Neuronal stem cell (in vitro differentiated cells): ENCODE measurements around the gene HDAC1.
"Not testable (repeated sequence)": the region's sequence is repeated elsewhere in the genome, so short reads cannot be mapped to it uniquely, and the experiment has no call there.

Source experiments
- DNase-seq: peaks from one replicate; pipeline ENCODE4 v3.0.0-alpha.2; 2013; ENCODE audit warnings: low spot score
- H2AFZ ChIP-seq: one replicate; pipeline ENCODE4 v1.6.1; 2013; ENCODE audit warnings: mild to moderate bottlenecking, low read length, inconsistent platforms
- H2AK5ac ChIP-seq: 2 replicates; pipeline ENCODE4 v1.6.1; 2013; ENCODE audit warnings: low read depth, mild to moderate bottlenecking, inconsistent platforms, low read length, moderate library complexity, mixed read lengths
- H2BK120ac ChIP-seq: 2 replicates; pipeline ENCODE4 v1.6.1; 2013; ENCODE audit warnings: low read depth, mild to moderate bottlenecking, inconsistent platforms, low read length, moderate library complexity, mixed read lengths
- H2BK12ac ChIP-seq: one replicate; pipeline ENCODE4 v1.6.1; 2013; ENCODE audit warnings: low read length, inconsistent platforms
- H2BK15ac ChIP-seq: 2 replicates; pipeline ENCODE4 v1.6.1; 2013; ENCODE audit warnings: mild to moderate bottlenecking, low read length, inconsistent platforms, mixed read lengths
- H2BK5ac ChIP-seq: one replicate; pipeline ENCODE4 v1.6.1; 2013; ENCODE audit warnings: inconsistent platforms, mild to moderate bottlenecking, low read length, moderate library complexity
- H3K14ac ChIP-seq: one replicate; pipeline ENCODE4 v1.6.1; 2013; ENCODE audit warnings: low read length, inconsistent platforms
- H3K18ac ChIP-seq: 2 replicates; pipeline ENCODE4 v1.6.1; 2013; ENCODE audit warnings: low read length, inconsistent platforms
- H3K23ac ChIP-seq: 2 replicates; pipeline ENCODE4 v1.6.1; 2013; ENCODE audit warnings: low read depth, mild to moderate bottlenecking, mixed read lengths, low read length, inconsistent platforms; ENCODE audit not compliant: poor library complexity
- H3K27ac ChIP-seq: replicated peaks from 3 replicates; pipeline ENCODE4 v1.5.1; 2013; ENCODE audit warnings: low read length, inconsistent platforms
- H3K27me3 ChIP-seq, 3 experiments: 2 replicates each; pipeline ENCODE4 v1.6.1; 2013; ENCODE audit warnings: low read length in 3 of 3, mild to moderate bottlenecking in 2 of 3, inconsistent platforms in 1 of 3, low read depth in 1 of 3, mixed read lengths in 1 of 3, moderate library complexity in 1 of 3; ENCODE audit not compliant: control insufficient read depth in 3 of 3, insufficient read depth in 3 of 3
- H3K36me3 ChIP-seq, 2 donors: replicated peaks in 1 of 2; 2 replicates each; pipeline ENCODE4 v1.6.1; 2013; ENCODE audit warnings: low read length in 2 of 2; ENCODE audit not compliant: control insufficient read depth in 2 of 2, insufficient read depth in 2 of 2
- H3K4ac ChIP-seq: 2 replicates; pipeline ENCODE4 v1.6.1; 2013; ENCODE audit warnings: inconsistent platforms, mild to moderate bottlenecking, low read length, moderate library complexity
- H3K4me1 ChIP-seq, 2 donors: 1 replicate in 1 of 2; 2 replicates in 1 of 2; pipeline ENCODE4 v1.6.1; 2013; ENCODE audit warnings: low read length in 2 of 2, low read depth in 1 of 2; ENCODE audit not compliant: control insufficient read depth in 2 of 2, insufficient read depth in 1 of 2
- H3K4me2 ChIP-seq: one replicate; pipeline ENCODE4 v1.6.1; 2013; ENCODE audit warnings: mild to moderate bottlenecking, low read length, inconsistent platforms; ENCODE audit not compliant: insufficient read depth, poor library complexity, severe bottlenecking
- H3K4me3 ChIP-seq, 2 donors: 2 replicates each; pipeline ENCODE4 v1.5.1; 2013; ENCODE audit warnings: low read length in 2 of 2, mild to moderate bottlenecking in 2 of 2, inconsistent platforms in 1 of 2, moderate library complexity in 1 of 2
- H3K79me1 ChIP-seq: one replicate; pipeline ENCODE4 v1.6.1; 2013; ENCODE audit warnings: low read depth, mild to moderate bottlenecking, inconsistent platforms, low read length, moderate library complexity
- H3K9ac ChIP-seq: one replicate; pipeline ENCODE4 v1.6.1; 2013; ENCODE audit warnings: mild to moderate bottlenecking, low read depth, low read length, inconsistent platforms; ENCODE audit not compliant: poor library complexity
- H3K9me3 ChIP-seq, 2 donors: replicated peaks in 1 of 2; 2 replicates each; pipeline versions ENCODE3 to v1.6.1; 2013; ENCODE audit warnings: low read length in 2 of 2, mild to moderate bottlenecking in 2 of 2, inconsistent platforms in 1 of 2, low read depth in 1 of 2, mixed read lengths in 1 of 2, moderate library complexity in 1 of 2; ENCODE audit not compliant: control insufficient read depth in 2 of 2, insufficient read depth in 1 of 2
- H4K8ac ChIP-seq: one replicate; pipeline ENCODE4 v1.6.1; 2013; ENCODE audit warnings: low read depth, mild to moderate bottlenecking, inconsistent platforms, low read length, moderate library complexity
- H4K91ac ChIP-seq: one replicate; pipeline ENCODE4 v1.6.1; 2013; ENCODE audit warnings: low read length, low read depth, mild to moderate bottlenecking, inconsistent platforms; ENCODE audit not compliant: poor library complexity
- WGBS, 2 donors: extraction: QIAGEN DNeasy Blood & Tissue Kit; methylation state at CpG; one replicate each; pipeline ENCODE4 v1.1.7; 2013; ENCODE audit warnings: missing lambda C conversion rate in 2 of 2, mixed read lengths in 1 of 2; ENCODE audit not compliant: insufficient read length in 2 of 2, insufficient replicate concordance in 1 of 2; ENCODE audit errors: extremely low coverage in 2 of 2; 5-methylcytosine and 5-hydroxymethylcytosine counted together

HDAC1 gene

GRCh38 chr1:32275424-32275823 is 16.5 kb upstream of the HDAC1 start:
- Histone ChIP-seq H3K18ac (peak overlapping the region; percentile 76), H3K4me3 (no peak overlapping the region), H2BK5ac (peak overlapping the region; percentile 22), H2AK5ac (peak overlapping the region; percentile 60), H3K23ac (peak overlapping the region; percentile 80), H3K27ac (no peak overlapping the region), H3K9me3 (peaks cover 0 to 4% of the 10 kb centered on the region in 2 donors), H3K79me1 (no peaks in the 10 kb centered on the region), H2BK15ac (no peak overlapping the region), H4K91ac (no peak overlapping the region), H2BK12ac (peak overlapping the region; percentile 41), H4K8ac (peak overlapping the region; percentile 17), H3K4me2 (no peak overlapping the region), H3K9ac (no peak overlapping the region), H3K4ac (no peak overlapping the region), H2BK120ac (peak overlapping the region; percentile 72), H3K4me1 (peaks cover 0 to 1% of the 10 kb centered on the region in 2 donors), H3K14ac (no peak overlapping the region), H3K27me3 (peaks cover 0 to 15% (median 14%) of the 10 kb centered on the region in 3 experiments), H2AFZ (no peak overlapping the region), H3K36me3 (no peaks in the 10 kb centered on the region)
- DNase-seq = no peak
- WGBS, 2 donors = no CpG with 5 or more reads among the region's 41 CpGs

GRCh38 chr1:32276032-32276782 is 15.7 kb upstream of the HDAC1 start:
- Histone ChIP-seq H3K23ac (peak overlapping the region; percentile 61), H2BK5ac (peak overlapping the region; percentile 91), H3K18ac (peak overlapping the region; percentile 36), H3K4me1 (peaks cover 0 to 1% of the 10 kb centered on the region in 2 donors), H4K91ac (no peak overlapping the region), H3K36me3 (no peaks in the 10 kb centered on the region), H2AK5ac (peak overlapping the region; percentile 59), H2BK120ac (no peak overlapping the region), H4K8ac (no peak overlapping the region), H3K27me3 (peaks cover 0 to 15% (median 14%) of the 10 kb centered on the region in 3 experiments), H3K14ac (no peak overlapping the region), H3K4ac (no peak overlapping the region), H2BK15ac (peak overlapping the region; percentile 43), H2BK12ac (peak overlapping the region; percentile 52), H3K9me3 (peaks cover 0 to 4% of the 10 kb centered on the region in 2 donors), H3K4me3 (no peak overlapping the region), H3K4me2 (no peak overlapping the region), H3K79me1 (no peaks in the 10 kb centered on the region), H2AFZ (no peak overlapping the region), H3K27ac (no peak overlapping the region), H3K9ac (peak overlapping the region; percentile 18)
- DNase-seq = no peak
- no CpG with 5 or more reads among the region's 30 CpGs for WGBS, 2 donors

- not testable (repeated sequence) for H2BK15ac ChIP-seq, H3K4me2 ChIP-seq, H4K91ac ChIP-seq, H2AFZ ChIP-seq, H3K27ac ChIP-seq, H2BK120ac ChIP-seq, H3K14ac ChIP-seq, H4K8ac ChIP-seq, H3K4me1 ChIP-seq, H2BK5ac ChIP-seq, H3K36me3 ChIP-seq, H3K18ac ChIP-seq, H3K4ac ChIP-seq, H3K79me1 ChIP-seq, H2AK5ac ChIP-seq, H2BK12ac ChIP-seq, H3K23ac ChIP-seq, H3K9ac ChIP-seq, H3K4me3 ChIP-seq, DNase-seq, H3K9me3 ChIP-seq, H3K27me3 ChIP-seq
- no CpG with 5 or more reads among the region's 8 CpGs for WGBS, 2 donors
Observed at GRCh38 chr1:32284777-32285176, 7.1 kb upstream of the HDAC1 start.

GRCh38 chr1:32285658-32286057 is 6.2 kb upstream of the HDAC1 start:
- no CpG with 5 or more reads among the region's 3 CpGs for WGBS, 2 donors
- DNase-seq = no peak
- no peaks in the 10 kb centered on the region for H3K4me1 ChIP-seq

More at GRCh38 chr1:32285658-32286057, 6.2 kb upstream of the HDAC1 start:
- H4K8ac ChIP-seq = peak overlapping the region; percentile 56
- no peaks in the 10 kb centered on the region for H3K36me3 ChIP-seq
- H3K9me3 ChIP-seq = no peaks in the 10 kb centered on the region
- no peak overlapping the region for H2AK5ac ChIP-seq
- H2BK15ac ChIP-seq = no peak overlapping the region
- no peak overlapping the region for H2BK12ac ChIP-seq
- no peaks in the 10 kb centered on the region for H3K27me3 ChIP-seq
- no peak overlapping the region for H3K4ac ChIP-seq
- no peak overlapping the region for H2AFZ ChIP-seq
- H3K18ac ChIP-seq = peak overlapping the region; percentile 8
- no peak overlapping the region for H2BK5ac ChIP-seq
- H3K9ac ChIP-seq = no peak overlapping the region
- no peak overlapping the region for H3K27ac ChIP-seq
- H3K79me1 ChIP-seq = no peaks in the 10 kb centered on the region
- H3K23ac ChIP-seq = no peak overlapping the region
- H4K91ac ChIP-seq = no peak overlapping the region
- no peak overlapping the region for H3K14ac ChIP-seq
- H2BK120ac ChIP-seq = no peak overlapping the region
- no peak overlapping the region for H3K4me3 ChIP-seq
- H3K4me2 ChIP-seq = no peak overlapping the region
